SK-N-SH (cell line): ENCODE measurements around the gene AGAP1. TPM values are rescaled to one million over a fixed set of nuclear protein-coding genes. Genes with fewer than 3 reads are reported as not detected.
"Not testable (repeated sequence)": the region's sequence is repeated elsewhere in the genome, so short reads cannot be mapped to it uniquely, and the experiment has no call there.

Experiments used
- CTCF ChIA-PET: fragments of 300-600, 350-600 bp; formaldehyde crosslinking; extraction: SDS; loops from one replicate; lab custom pipeline; 2021; lab: Yijun Ruan, JAX
- POLR2A ChIA-PET: fragments of 350-600 bp; sonication (Branson Sonifier 250); formaldehyde crosslinking; extraction: SDS; loops from one replicate; lab custom pipeline; 2020; ENCODE audit warnings: antibody characterized with exemption, inconsistent platforms; lab: Yijun Ruan, JAX
- DNase-seq: peaks from one replicate; pipeline ENCODE4 v3.0.0; 2012
- H2AFZ ChIP-seq: fragments of 200-600 bp; sonication (generic); 2 replicates; pipeline ENCODE4 v1.8.1; 2016; ENCODE audit warnings: antibody characterized with exemption, mild to moderate bottlenecking, low read depth
- H3F3A ChIP-seq: fragments of 200-600 bp; sonication (generic); replicated peaks from 2 replicates; pipeline ENCODE3; 2016; ENCODE audit warnings: antibody characterized with exemption, mild to moderate bottlenecking; ENCODE audit not compliant: insufficient read depth
- H3K27ac ChIP-seq, 2 experiments: fragments of 200-500 bp in 1 of 2; fragments of 200-600 bp in 1 of 2; sonication (Bioruptor generic) in 1 of 2; sonication (generic), shearing (Covaris generic) in 1 of 2; 2 replicates each; pipeline versions ENCODE4 v1.5.1 to v1.6.1; 2014 to 2016; ENCODE audit warnings: low read depth in 2 of 2, inconsistent platforms in 1 of 2, low read length in 1 of 2, mild to moderate bottlenecking in 1 of 2, mixed read lengths in 1 of 2
- H3K27me3 ChIP-seq: fragments of 200-600 bp; sonication (generic), shearing (Covaris generic); 2 replicates; pipeline ENCODE4 v1.6.1; 2016; ENCODE audit warnings: mixed run types; ENCODE audit not compliant: insufficient read depth
- H3K36me3 ChIP-seq, 2 experiments: fragments of 200-500 bp in 1 of 2; fragments of 200-600 bp in 1 of 2; sonication (Bioruptor generic) in 1 of 2; sonication (generic) in 1 of 2; replicated peaks in 1 of 2; 2 replicates each; pipeline versions ENCODE3 to v1.5.1; 2014 to 2016; ENCODE audit warnings: low read length in 1 of 2, mild to moderate bottlenecking in 1 of 2; ENCODE audit not compliant: insufficient read depth in 2 of 2, control insufficient read depth in 1 of 2
- H3K4me1 ChIP-seq, 2 experiments: fragments of 200-500 bp in 1 of 2; fragments of 200-600 bp in 1 of 2; sonication (Bioruptor generic) in 1 of 2; sonication (generic), shearing (Covaris generic) in 1 of 2; 2 replicates each; pipeline versions ENCODE4 v1.5.1 to v1.6.1; 2014 to 2016; ENCODE audit warnings: low read depth in 1 of 2, low read length in 1 of 2, mixed run types in 1 of 2; ENCODE audit not compliant: insufficient read depth in 2 of 2, control insufficient read depth in 1 of 2
- H3K4me2 ChIP-seq: fragments of 200-600 bp; sonication (generic), shearing (Covaris generic); 2 replicates; pipeline ENCODE4 v1.6.1; 2017; ENCODE audit warnings: mixed run types
- H3K4me3 ChIP-seq, 2 experiments: fragments of 200-500 bp in 1 of 2; fragments of 200-600 bp in 1 of 2; sonication (Bioruptor generic) in 1 of 2; sonication (generic), shearing (Covaris generic) in 1 of 2; 2 replicates each; pipeline versions ENCODE4 v1.5.1 to v1.8.1; 2014 to 2016; ENCODE audit warnings: low read depth in 2 of 2, inconsistent platforms in 1 of 2, low read length in 1 of 2, mild to moderate bottlenecking in 1 of 2, mixed read lengths in 1 of 2, moderate library complexity in 1 of 2
- H3K79me2 ChIP-seq: fragments of 200-600 bp; sonication (generic); 2 replicates; pipeline ENCODE4 v1.8.1; 2017; ENCODE audit warnings: mild to moderate bottlenecking; ENCODE audit not compliant: insufficient read depth
- H3K9ac ChIP-seq: fragments of 200-600 bp; sonication (generic); 2 replicates; pipeline ENCODE4 v1.6.1; 2017; ENCODE audit warnings: mixed run types
- H3K9me2 ChIP-seq: fragments of 200-600 bp; sonication (generic); 2 replicates; pipeline ENCODE4 v1.6.1; 2017; ENCODE audit warnings: mixed run types
- H3K9me3 ChIP-seq: fragments of 200-600 bp; sonication (generic); 2 replicates; pipeline ENCODE4 v1.6.1; 2017; ENCODE audit warnings: mixed run types, mild to moderate bottlenecking, moderate library complexity
- H4K20me1 ChIP-seq: fragments of 200-600 bp; sonication (generic); 2 replicates; pipeline ENCODE4 v1.6.1; 2017; ENCODE audit warnings: mild to moderate bottlenecking, mixed run types; ENCODE audit not compliant: insufficient read depth
- ELF1 ChIP-seq: IDR thresholded peaks from 2 replicates; pipeline ENCODE4 v1.4.0; 2012
- EP300 ChIP-seq, 2 experiments: IDR thresholded peaks; 2 replicates each; pipeline versions ENCODE4 v1.4.0 to v1.6.1; 2012; ENCODE audit warnings: borderline replicate concordance in 1 of 2, low read depth in 1 of 2, low read length in 1 of 2
- FOSL2 ChIP-seq: IDR thresholded peaks from 2 replicates; pipeline ENCODE4 v1.4.0; 2012; ENCODE audit warnings: low read depth, mild to moderate bottlenecking, moderate library complexity, borderline replicate concordance
- FOXM1 ChIP-seq: IDR thresholded peaks from 2 replicates; pipeline ENCODE4 v1.4.0; 2012; ENCODE audit warnings: low read depth, mild to moderate bottlenecking
- GABPA ChIP-seq: IDR thresholded peaks from 2 replicates; pipeline ENCODE4 v1.4.0; 2012; ENCODE audit warnings: low read depth, mild to moderate bottlenecking
- JUND ChIP-seq: IDR thresholded peaks from 2 replicates; pipeline ENCODE4 v1.4.0; 2012
- MAX ChIP-seq: IDR thresholded peaks from 2 replicates; pipeline ENCODE4 v1.4.0; 2012; ENCODE audit warnings: low read depth
- MEF2A ChIP-seq: IDR thresholded peaks from 2 replicates; pipeline ENCODE4 v1.4.0; 2012; ENCODE audit warnings: low read depth, borderline replicate concordance
- MXI1 ChIP-seq: IDR thresholded peaks from 2 replicates; pipeline ENCODE4 v1.6.1; 2012; ENCODE audit warnings: mild to moderate bottlenecking, low read depth, low read length, improper control_type of control experiment
- NFIC ChIP-seq: IDR thresholded peaks from 2 replicates; pipeline ENCODE4 v1.4.0; 2012; ENCODE audit warnings: borderline replicate concordance
- POLR2AphosphoS5 ChIP-seq: IDR thresholded peaks from 2 replicates; pipeline ENCODE4 v1.6.1; 2012; ENCODE audit warnings: low read depth, low read length
- RAD21 ChIP-seq: IDR thresholded peaks from 2 replicates; pipeline ENCODE4 v1.6.1; 2012; ENCODE audit warnings: mild to moderate bottlenecking, low read length
- RXRA ChIP-seq: IDR thresholded peaks from 2 replicates; pipeline ENCODE4 v1.4.0; 2012; ENCODE audit warnings: low read depth, mild to moderate bottlenecking, borderline replicate concordance
- TCF12 ChIP-seq: IDR thresholded peaks from 2 replicates; pipeline ENCODE4 v1.4.0; 2012
- TEAD4 ChIP-seq: IDR thresholded peaks from 2 replicates; pipeline ENCODE4 v1.4.0; 2012; ENCODE audit warnings: mild to moderate bottlenecking, borderline replicate concordance; ENCODE audit not compliant: insufficient read depth
- USF2 ChIP-seq: fragments of 150-350 bp; IDR thresholded peaks from 2 replicates; pipeline ENCODE4 v1.6.1; 2017; ENCODE audit warnings: antibody characterized with exemption, low read length, low read depth, borderline replicate concordance
- ZBTB33 ChIP-seq: IDR thresholded peaks from 2 replicates; pipeline ENCODE4 v1.4.0; 2012; ENCODE audit warnings: low read depth, borderline replicate concordance
- WGBS: methylation state at CpG from one replicate; pipeline ENCODE4 v1.1.6; 2017; ENCODE audit warnings: low lambda C conversion rate; 5-methylcytosine and 5-hydroxymethylcytosine counted together
- polyA plus RNA-seq, 3 experiments: library from polyadenylated mRNA; depleted of rRNA; stranded (reverse); fragments of >200 nt; gene quantifications; 2 replicates each; pipeline ENCODE4 v1.2.3, GENCODE V29; 2012

AGAP1 gene
- polyA plus RNA-seq, 1 of the 3 experiments (the other 2 are of a cell fraction): 8.8 TPM

GRCh38 chr2:236137066-236137465 lies 643.2 kb downstream of the AGAP1 start:
- CTCF ChIA-PET: no interaction called here

GRCh38 chr2:236141616-236142015 lies 647.8 kb downstream of the AGAP1 start:
- H3K79me2 ChIP-seq, H3K27me3 ChIP-seq, H3K9me2 ChIP-seq, H3K4me2 ChIP-seq, H3K36me3 ChIP-seq, H3K4me1 ChIP-seq, H4K20me1 ChIP-seq, H3K9me3 ChIP-seq, H3K4me3 ChIP-seq, H3K9ac ChIP-seq, POLR2A ChIA-PET, DNase-seq, H2AFZ ChIP-seq, H3F3A ChIP-seq, H3K27ac ChIP-seq: not testable (repeated sequence)
- CTCF ChIA-PET: interaction anchor here (1.3 to 1.7 kb wide), 2 partner anchors 8 to 38 kb away, joined by 3 to 5 read pairs; no protein-coding TSS in a partner anchor
- 92% methylated on average over 11 of the region's 11 CpGs for WGBS

More at GRCh38 chr2:236137066-236137465, 643.2 kb downstream of the AGAP1 start:
- no peaks in the 10 kb centered on the region for H3K9me3 ChIP-seq
- no peaks in the 10 kb centered on the region for H3K4me1 ChIP-seq
- no peak overlapping the region for H3K4me3 ChIP-seq
- no peak overlapping the region for H2AFZ ChIP-seq
- no peaks in the 10 kb centered on the region for H3K9me2 ChIP-seq
- TF ChIP-seq RAD21 (no peak), TCF12 (no peak), EP300 (IDR thresholded peaks at IDR 0.05; ENCODE audit: borderline replicate concordance in 1 of 2, low read depth in 1 of 2, low read length in 1 of 2) (no peak), MEF2A (no peak), USF2 (no peak), NFIC (no peak), JUND (no peak), TEAD4 (no peak), ZBTB33 (no peak), GABPA (no peak), RXRA (no peak), FOXM1 (no peak), MXI1 (no peak), MAX (no peak), FOSL2 (no peak), POLR2AphosphoS5 (no peak), ELF1 (no peak)
- TF ChIP-seq, all 33 proteins: peak for 0
- POLR2A ChIA-PET: no interaction called here
- Histone ChIP-seq H4K20me1 (no peaks in the 10 kb centered on the region), H3K36me3 (no peaks in the 10 kb centered on the region), H3F3A (no peaks in the 10 kb centered on the region), H3K9ac (no peak overlapping the region), H3K4me2 (no peak overlapping the region), H3K27ac (no peak overlapping the region), H3K79me2 (no peaks in the 10 kb centered on the region), H3K27me3 (no peaks in the 10 kb centered on the region)
- no peak for DNase-seq
- 93% methylated on average over 8 of the region's 10 CpGs for WGBS
